ENCODE results near the gene CLIC5.

The CLIC5 gene

DNA sequence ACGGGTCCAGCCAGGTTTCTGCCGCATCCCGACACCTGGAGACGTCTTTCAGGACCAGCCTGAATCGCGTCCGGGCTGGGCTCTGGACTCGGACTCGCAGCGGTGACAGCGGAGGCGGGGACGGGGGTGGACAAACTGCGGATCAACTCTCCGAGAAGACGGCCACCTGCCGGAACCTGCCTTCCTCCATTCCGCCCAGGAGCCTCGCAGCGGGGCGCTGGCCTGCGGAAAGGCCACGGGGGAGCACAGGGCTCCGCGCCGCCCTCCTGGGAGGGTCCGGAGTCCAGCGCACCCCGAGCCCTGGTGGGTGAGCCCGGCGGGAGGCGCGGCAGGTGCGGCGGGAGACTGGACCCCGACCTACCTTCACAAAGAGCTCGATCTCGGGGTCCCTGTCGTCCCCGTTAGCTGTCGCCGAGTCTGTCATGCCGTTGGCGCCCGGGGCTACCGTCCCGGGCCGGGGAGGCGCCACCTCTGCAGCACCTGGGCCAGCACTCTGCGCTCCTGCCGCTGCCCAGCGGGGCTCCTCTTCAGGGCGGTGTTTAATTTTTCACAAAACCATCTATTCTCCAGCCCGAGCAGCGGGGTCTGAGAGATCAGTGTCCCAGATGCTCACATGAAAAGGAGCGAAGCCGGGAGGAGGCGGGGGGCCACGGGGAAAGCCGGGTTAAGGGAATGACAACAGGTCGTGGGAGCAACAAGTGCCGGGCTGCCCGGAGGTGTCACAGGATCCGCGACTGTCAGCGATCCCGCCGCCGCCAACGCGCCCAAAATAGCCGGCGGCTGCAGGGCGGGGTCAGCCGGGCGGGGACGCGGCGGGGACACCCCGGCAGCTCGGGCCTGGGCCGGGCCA is at the start of gene CLIC5:
Gene CLIC5 (minus strand): TSS at position 742 of the 850 bp plus-strand sequence. CDS start 318 bp downstream, at position 424.
- DNase-seq (ENCODE audit: low read depth): peak; percentile 8

DNA sequence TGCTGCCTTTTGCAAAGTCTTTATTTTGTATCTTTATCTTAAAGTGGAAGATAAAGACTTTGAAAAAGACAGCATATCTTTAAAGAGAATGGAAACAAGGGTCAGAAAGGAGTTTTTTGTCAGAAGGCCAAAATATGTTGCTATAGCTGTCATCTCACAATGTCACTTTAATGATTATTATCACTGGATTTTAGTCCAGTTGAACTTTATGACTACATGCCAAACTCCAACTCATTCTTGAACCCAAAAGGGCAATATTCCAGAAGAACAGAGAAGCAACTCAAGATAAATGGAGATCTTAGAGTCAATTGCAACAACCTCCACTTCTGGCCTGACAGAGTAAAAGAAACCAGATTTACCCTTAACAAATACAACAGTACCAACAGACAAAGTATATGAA is 47.3 kb upstream of the CLIC5 start:
- no peak for DNase-seq (ENCODE audit: low read depth)

DNA sequence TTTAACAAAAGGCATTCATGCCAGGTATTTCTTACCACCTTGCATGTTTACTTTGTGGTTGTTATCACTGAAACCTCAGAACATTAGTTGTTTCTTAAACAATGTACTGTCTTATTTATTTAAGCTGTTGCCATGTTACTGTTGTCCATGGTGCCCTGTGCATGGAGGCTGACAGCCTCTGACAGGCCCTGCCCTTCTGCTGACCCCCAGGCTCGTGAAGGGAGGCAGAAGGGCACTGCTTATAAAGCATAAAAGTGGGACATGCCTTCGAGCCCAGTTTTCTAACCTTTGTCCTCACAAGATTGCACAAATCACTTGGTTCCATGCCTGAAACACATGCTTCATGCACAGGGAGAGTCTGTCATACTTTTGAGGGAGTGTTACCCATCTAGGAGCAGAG is 46.7 kb upstream of the CLIC5 start:
- DNase-seq (ENCODE audit: low read depth): no peak

DNA sequence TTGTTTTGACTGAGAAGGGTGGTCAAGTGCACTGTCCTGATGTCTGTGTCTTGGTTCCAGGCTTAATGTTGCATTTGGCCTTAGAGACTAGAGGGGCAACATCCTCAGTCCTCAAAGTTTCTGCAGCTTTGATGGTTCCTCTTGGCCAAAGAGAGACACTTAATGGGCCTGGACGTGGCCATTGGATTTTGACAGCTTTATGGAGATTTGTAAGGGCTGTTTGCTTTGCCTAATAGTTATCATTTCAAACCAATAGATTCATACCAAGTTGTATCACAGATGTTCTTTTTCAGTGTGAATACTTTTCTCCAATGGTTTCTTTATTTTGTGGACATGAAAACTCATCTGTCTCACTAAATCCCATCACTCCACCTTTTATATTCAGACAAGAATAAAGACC is 45.8 kb upstream of the CLIC5 start:
- no peak for DNase-seq (ENCODE audit: low read depth)

- no peak for DNase-seq (ENCODE audit: low read depth)
These were observed 43.9 kb upstream of the CLIC5 start for GRCh38 chr6:46059608-46060007.

DNA sequence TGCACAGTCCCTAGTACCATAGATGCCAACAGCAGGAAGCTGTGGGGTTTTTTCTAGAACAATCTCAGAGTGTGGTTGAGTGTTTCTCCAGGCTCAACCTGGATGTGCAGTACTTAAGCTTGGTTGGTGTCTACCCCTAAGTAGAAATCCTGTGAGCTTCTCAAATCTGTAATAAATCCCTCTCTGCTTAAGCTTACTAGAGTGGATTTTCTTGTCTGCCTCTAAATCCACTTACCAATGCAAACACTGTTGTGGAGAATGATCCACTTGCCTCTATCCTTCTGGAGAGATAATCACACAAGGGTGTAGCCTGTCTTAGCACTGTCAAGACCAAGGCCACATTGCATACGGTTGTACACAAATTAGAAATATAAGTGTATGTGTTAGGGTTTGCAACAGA is 43.3 kb upstream of the CLIC5 start:
- no peak for DNase-seq (ENCODE audit: low read depth)

DNA sequence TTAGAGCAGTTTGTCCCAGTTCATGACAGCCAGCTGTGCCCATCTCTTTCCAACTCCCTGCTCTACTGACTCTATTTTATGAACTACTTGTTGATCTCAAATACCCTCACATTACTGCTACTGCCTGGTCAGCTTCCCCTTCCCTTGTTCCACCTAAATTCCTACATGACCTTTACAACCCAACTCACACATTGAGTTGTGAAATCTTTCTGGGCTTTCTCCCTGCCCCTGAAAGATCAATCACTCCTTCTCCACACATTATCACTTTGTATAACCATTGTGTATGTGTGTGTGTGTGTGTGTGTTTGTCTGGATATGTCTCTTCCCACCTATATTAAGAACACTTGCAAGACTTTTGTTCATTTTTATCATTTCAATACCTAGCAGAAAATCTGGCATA is 42.1 kb upstream of the CLIC5 start:
- DNase-seq (ENCODE audit: low read depth): no peak

DNA sequence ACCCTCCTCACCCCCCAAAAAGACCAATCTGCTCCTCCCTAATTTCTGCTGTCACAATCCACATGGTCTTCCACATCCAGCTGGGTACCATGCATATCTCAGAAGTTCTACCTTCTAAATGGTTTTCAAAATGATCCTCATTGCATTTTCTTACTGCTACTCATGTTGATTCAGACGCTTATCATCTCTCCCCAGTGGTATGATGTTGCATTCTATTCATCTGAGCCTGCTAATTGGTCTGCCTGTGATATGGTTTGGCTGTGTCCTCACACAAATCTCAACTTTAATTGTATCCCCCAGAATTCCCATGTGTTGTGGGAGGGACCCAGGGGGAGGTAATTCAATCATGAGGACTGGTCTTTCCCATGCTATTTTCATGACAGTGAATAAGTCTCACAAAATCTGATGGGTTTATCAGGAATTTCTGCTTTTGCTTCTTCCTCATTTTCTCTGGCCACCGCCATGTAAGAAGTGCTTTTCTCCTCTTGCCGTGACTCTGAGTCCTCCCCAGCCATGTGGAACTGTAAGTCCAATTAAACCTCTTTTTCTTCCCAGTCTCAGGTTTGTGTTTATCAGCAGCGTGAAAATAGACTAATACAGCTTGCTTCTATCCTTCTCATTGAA is 41.4 kb upstream of the CLIC5 start:
- DNase-seq (ENCODE audit: low read depth): no peak

- DNase-seq (ENCODE audit: low read depth): no peak
These were observed 38.9 kb upstream of the CLIC5 start for GRCh38 chr6:46054516-46054915.

DNA sequence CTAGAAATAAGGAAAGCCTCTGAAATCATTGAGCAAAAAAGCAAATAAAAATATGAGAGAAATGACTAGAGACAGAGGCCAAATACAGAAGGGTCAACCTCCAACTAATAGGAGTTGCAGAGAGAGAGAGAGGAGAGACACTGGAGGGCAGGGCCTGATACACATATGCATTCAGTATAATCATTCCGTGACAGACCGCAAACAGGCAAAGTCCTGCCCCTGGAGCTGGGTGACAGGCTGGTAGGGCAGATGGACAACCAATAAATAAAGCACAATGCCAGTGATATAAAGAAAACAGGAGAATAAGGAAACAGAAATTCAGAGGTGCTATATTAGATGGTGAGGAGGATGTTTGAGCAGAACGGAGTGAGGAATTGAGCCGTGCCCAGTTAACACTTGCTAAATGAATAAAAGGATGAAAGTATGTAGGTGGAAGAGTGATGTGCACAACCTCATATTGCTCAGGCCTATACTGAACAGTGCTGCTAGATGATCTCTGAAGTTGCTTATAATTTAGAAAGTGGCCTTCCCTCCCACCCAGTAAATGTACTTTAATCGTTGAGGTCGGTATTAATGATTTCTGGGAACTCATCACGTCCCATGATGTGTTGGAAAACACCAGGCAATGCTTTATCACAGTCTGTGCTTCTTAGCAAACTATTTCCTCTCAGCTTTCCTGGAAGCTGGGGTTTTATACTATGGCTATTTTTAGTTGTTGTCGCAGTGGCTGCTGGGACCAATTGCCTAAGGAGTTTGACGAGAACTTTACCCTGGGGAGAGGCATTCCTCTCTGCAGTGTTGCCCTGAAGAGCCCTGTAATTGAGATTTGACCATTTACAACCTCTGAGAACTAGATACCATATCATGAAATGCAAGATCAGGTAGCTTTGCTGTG is 37.6 kb upstream of the CLIC5 start:
- no peak for DNase-seq (ENCODE audit: low read depth)

DNA sequence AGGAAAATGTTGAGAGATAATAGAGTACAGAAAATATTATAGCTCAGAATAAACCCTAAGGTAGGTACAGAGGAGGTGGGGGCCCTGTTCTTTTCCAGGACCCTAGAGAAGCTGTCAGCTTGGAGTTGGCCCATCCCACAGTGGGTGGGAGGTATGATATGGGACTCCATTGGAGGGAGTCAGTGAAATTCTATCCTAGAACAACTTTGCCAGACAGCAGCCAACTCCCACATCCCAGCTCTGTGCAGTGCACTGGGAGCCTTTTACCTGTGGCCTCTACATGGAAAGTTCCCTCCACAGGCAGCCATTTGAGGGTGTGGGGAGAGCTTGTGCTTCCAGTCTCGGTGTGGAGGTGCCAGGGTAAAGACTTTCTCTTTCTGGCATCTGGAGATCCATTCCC is 36.8 kb upstream of the CLIC5 start:
- DNase-seq (ENCODE audit: low read depth): no peak

DNA sequence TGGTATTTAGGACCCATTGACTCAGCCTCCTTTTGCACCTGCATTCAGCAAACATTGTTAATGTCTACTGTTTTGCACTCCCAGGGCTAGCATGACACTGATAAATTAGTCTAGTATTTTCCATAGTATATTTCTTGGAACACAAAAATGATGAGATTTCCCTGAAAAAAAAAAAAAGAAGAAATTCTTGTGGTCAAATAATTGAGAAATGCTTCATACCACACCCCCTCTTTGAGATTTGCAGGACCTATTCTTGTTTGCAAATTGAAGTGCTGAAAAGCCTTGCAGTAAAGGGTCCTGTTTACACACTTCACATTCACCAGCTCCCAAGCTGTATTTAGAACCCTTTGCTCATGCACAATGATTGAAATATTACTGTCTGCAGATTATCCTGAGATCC is 36.3 kb upstream of the CLIC5 start:
- no peak for DNase-seq (ENCODE audit: low read depth)

DNA sequence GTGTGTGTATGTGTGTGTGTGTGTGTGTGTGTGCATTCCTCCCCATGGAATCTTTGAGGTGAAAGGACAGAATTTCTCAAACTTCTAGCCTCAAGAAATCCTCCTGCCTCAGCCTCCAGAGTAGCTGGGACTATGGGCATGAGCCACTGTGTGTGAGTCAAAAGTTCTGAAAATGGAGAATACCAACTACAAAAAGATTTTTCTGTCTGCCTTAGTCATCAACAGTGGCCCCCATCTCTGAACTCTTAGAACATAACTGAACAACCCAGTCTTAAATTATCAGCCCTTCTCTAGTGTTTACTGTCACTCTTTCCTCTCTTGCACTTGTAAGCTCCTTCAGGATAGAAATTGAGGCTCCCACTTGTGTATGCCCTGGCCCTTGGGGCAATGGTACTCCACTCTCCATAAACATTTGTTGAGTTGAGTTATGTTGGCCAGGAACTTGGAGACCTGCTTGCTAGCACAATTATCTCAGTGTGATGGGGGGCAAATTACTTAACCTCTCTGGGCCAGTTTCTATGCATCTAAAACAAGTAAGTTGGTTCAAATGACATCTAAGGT is 35.3 kb upstream of the CLIC5 start:
- no peak for DNase-seq (ENCODE audit: low read depth)

GRCh38 chr6:46048646-46049297 is 33.1 kb upstream of the CLIC5 start:
- DNase-seq (ENCODE audit: low read depth): no peak

GRCh38 chr6:46046558-46047174 is 31.0 kb upstream of the CLIC5 start:
- no peak for DNase-seq (ENCODE audit: low read depth)

- no peak for DNase-seq (ENCODE audit: low read depth)
These were observed 29.4 kb upstream of the CLIC5 start for GRCh38 chr6:46044881-46045617.

- DNase-seq (ENCODE audit: low read depth): no peak
These were observed 26.8 kb upstream of the CLIC5 start for GRCh38 chr6:46042355-46042999.

DNA sequence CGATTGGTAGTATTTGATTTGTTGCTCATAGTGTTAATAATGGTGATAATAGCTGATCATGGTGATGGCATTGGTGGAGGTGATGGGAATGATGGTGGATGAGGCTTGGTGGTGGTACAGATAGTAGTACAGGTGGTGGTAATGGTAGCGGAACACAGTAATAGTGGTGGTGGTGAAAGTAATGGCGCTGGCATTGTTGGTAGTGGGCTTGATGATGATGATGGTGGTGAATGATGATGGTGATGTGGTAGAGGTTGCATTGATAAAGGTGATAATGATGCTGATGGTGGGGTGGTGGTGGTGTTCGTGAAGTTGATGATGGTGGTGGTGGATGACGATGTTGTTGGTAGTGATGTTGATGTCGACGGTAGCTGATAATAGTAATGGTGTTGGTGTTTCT is 24.6 kb upstream of the CLIC5 start:
- no peak for DNase-seq (ENCODE audit: low read depth)

- DNase-seq (ENCODE audit: low read depth): no peak
These were observed 24.0 kb upstream of the CLIC5 start for GRCh38 chr6:46039646-46040045.

GRCh38 chr6:46036911-46037310 is 21.3 kb upstream of the CLIC5 start:
- no peak for DNase-seq (ENCODE audit: low read depth)
